Measurements from ENCODE around the gene GNAI1.

GRCh38 chr7:80184693-80185092 is 50.1 kb downstream of the GNAI1 start:
- TF ChIP-seq, protein P1, sequence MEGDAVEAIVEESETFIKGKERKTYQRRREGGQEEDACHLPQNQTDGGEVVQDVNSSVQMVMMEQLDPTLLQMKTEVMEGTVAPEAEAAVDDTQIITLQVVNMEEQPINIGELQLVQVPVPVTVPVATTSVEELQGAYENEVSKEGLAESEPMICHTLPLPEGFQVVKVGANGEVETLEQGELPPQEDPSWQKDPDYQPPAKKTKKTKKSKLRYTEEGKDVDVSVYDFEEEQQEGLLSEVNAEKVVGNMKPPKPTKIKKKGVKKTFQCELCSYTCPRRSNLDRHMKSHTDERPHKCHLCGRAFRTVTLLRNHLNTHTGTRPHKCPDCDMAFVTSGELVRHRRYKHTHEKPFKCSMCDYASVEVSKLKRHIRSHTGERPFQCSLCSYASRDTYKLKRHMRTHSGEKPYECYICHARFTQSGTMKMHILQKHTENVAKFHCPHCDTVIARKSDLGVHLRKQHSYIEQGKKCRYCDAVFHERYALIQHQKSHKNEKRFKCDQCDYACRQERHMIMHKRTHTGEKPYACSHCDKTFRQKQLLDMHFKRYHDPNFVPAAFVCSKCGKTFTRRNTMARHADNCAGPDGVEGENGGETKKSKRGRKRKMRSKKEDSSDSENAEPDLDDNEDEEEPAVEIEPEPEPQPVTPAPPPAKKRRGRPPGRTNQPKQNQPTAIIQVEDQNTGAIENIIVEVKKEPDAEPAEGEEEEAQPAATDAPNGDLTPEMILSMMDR (IDR thresholded peaks at IDR 0.05) = no peak
- TF ChIP-seq POLR2A (IDR thresholded peaks at IDR 0.05) = no peak
